Gastrocnemius medialis (tissue), 4 donors: ENCODE data around the gene ACOXL. TPM values are rescaled to one million over a fixed set of nuclear protein-coding genes. Genes with fewer than 3 reads are reported as not detected.

ENCODE experiments used
- ATAC-seq, 2 donors: fragments of 150-250 bp; one replicate each; pipeline ENCODE4 v1.9.1; 2016
- DNase-seq, 2 donors: peaks; one replicate each; pipeline ENCODE4 v3.0.0-alpha.2; 2019
- H3K27ac ChIP-seq, 4 donors: fragments of 200-600 bp; sonication (generic); 1 replicate in 1 of 4; 2 replicates in 3 of 4; pipeline ENCODE4 v1.5.1; 2016 to 2018; ENCODE audit warnings: mild to moderate bottlenecking in 2 of 4, moderate library complexity in 1 of 4
- H3K27me3 ChIP-seq, 3 donors: fragments of 200-600 bp; sonication (generic) in 2 of 3; 1 replicate in 1 of 3; 2 replicates in 2 of 3; pipeline versions ENCODE4 v1.5.1 to v1.6.0; 2016 to 2019; ENCODE audit warnings: mild to moderate bottlenecking in 1 of 3, moderate library complexity in 1 of 3
- H3K36me3 ChIP-seq, 2 donors: fragments of 200-600 bp; sonication (generic) in 1 of 2; one replicate each; pipeline ENCODE4 v1.5.1; 2017 to 2018
- H3K4me1 ChIP-seq, 2 donors: fragments of 200-600 bp; sonication (generic) in 1 of 2; one replicate each; pipeline ENCODE4 v1.5.1; 2016 to 2017; ENCODE audit warnings: mild to moderate bottlenecking in 2 of 2
- H3K4me3 ChIP-seq, 4 donors: fragments of 200-600 bp; sonication (generic) in 3 of 4; 1 replicate in 1 of 4; 2 replicates in 3 of 4; pipeline ENCODE4 v1.5.1; 2016 to 2019; ENCODE audit warnings: mild to moderate bottlenecking in 2 of 4
- H3K9me3 ChIP-seq, 3 donors: fragments of 200-600 bp; sonication (generic) in 2 of 3; 1 replicate in 1 of 3; 2 replicates in 2 of 3; pipeline ENCODE4 v1.5.1; 2016 to 2019
- CTCF ChIP-seq, 5 experiments: fragments of 450-650 bp in 3 of 5; fragments of 200-600 bp in 2 of 5; sonication (generic) in 2 of 5; IDR thresholded peaks in 4 of 5; conservative IDR thresholded peaks in 1 of 5; 1 replicate in 4 of 5; 2 replicates in 1 of 5; pipeline ENCODE4 v1.5.1; 2016 to 2019; ENCODE audit warnings: antibody characterized with exemption in 5 of 5, mild to moderate bottlenecking in 3 of 5, moderate library complexity in 3 of 5
- POLR2A ChIP-seq, 2 donors: fragments of 450-650 bp; IDR thresholded peaks; one replicate each; pipeline ENCODE4 v1.6.1; 2017; ENCODE audit warnings: antibody characterized with exemption in 2 of 2, mild to moderate bottlenecking in 2 of 2, moderate library complexity in 2 of 2
- in situ Hi-C, 4 donors: fragments of 200-750 bp; cut with MboI; loops; one replicate each; pipeline versions ENCODE4 v1.15.0 to v1.8.0; 2017; ENCODE audit warnings: low sequenced_read_pairs in 4 of 4
- intact Hi-C: fragments of 100-400 bp; cut with DNase I; formaldehyde crosslinking; loops from one replicate; pipeline ENCODE4 v1.15.1; 2023; ENCODE audit warnings: low total_unique reads
- total RNA-seq, 4 donors: library from RNA; depleted of rRNA; stranded (reverse); fragments of >200 nt; gene quantifications; one replicate each; pipeline versions ENCODE4 v1.1.0 to v1.2.3, GENCODE V29; 2016

The ACOXL gene
- total RNA-seq, 4 donors from 2014 or later: not detected

DNA sequence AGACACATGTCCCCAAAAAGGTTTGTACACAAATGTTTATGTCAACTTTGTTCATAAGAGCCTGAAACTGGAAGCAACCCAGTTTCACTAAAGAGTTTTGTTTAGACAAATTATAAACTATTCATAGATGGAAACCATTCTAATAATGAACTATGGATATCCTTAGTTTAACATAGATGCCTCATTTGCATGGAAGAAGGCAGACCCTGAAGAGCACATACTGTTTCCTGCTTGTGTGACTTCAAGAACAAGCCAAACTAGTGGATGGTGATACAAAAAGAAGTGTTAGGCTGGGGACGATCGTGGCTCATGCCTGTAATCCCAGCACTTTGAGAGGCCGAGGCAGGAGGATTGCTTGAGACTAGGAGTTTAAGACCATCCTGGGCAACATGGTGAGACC, 48.1 kb downstream of the ACOXL start:
- in situ Hi-C loops: loop anchor here in 1 of 4 donors (25.0 kb wide), 1 partner anchor 932 kb away; no protein-coding TSS in a partner anchor
- no peaks in the 10 kb centered on the region for H3K36me3 ChIP-seq
- no peak for TF ChIP-seq CTCF (IDR thresholded peaks at IDR 0.05 in 4 of 5, conservative IDR thresholded peaks at IDR 0.05 in 1 of 5)
- H3K4me3 ChIP-seq: no peak overlapping the region
- no peak overlapping the region for H3K27ac ChIP-seq
- ATAC-seq (no peak), DNase-seq (no peak)
- H3K27me3 ChIP-seq: no peaks in the 10 kb centered on the region
- intact Hi-C loops: no loop called here
- no peaks in the 10 kb centered on the region for H3K9me3 ChIP-seq
- peaks cover 13 to 14% of the 10 kb centered on the region in 2 donors for H3K4me1 ChIP-seq

- no peak overlapping the region for H3K4me3 ChIP-seq
- ATAC-seq (no peak), DNase-seq (no peak)
- H3K27me3 ChIP-seq: no peaks in the 10 kb centered on the region
- peaks cover 3 to 4% of the 10 kb centered on the region in 2 donors for H3K4me1 ChIP-seq
- TF ChIP-seq CTCF (IDR thresholded peaks at IDR 0.05 in 4 of 5, conservative IDR thresholded peaks at IDR 0.05 in 1 of 5) (no peak), POLR2A (IDR thresholded peaks at IDR 0.05) (no peak)
- no peak overlapping the region for H3K27ac ChIP-seq
- no peaks in the 10 kb centered on the region for H3K9me3 ChIP-seq
- H3K36me3 ChIP-seq: no peaks in the 10 kb centered on the region
- in situ Hi-C loops (loop anchor here in 1 of 4 donors (25.0 kb wide), 1 partner anchor 929 kb away; no protein-coding TSS in a partner anchor), intact Hi-C loops (no loop called here)
Observed at GRCh38 chr2:110783196-110783873, 51.0 kb downstream of the ACOXL start.

DNA sequence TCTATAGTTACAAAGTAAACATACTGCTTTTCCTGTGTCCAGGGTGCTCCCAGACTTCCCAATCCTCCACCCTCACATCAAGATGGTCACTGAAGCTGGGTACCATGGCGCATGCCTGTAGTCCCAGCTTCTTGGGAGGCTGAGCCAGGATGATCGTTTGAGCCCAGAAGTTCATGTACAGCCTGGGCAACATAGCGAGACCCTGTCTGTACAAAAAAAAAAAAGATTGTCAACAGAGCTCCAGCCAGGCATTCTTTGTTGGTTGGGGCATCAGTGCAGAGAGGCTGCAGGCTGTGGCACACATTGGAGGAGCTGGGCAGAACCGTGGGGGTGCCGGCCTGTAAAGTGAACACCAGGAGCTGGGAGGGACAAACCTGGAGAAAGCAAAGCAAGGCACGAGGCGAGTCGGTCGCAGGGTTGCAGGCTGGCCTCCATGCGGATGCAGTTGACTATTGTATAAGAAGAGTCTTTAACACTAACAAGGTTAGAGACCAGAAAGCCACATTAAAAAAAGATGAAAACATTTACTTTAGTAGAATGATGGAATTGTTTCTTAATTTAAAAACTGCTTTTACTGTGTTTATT, 51.8 kb downstream of the ACOXL start:
- Histone ChIP-seq H3K27ac (no peak overlapping the region), H3K9me3 (no peaks in the 10 kb centered on the region), H3K36me3 (no peaks in the 10 kb centered on the region), H3K4me1 (no peaks in the 10 kb centered on the region), H3K27me3 (no peaks in the 10 kb centered on the region), H3K4me3 (no peak overlapping the region)
- intact Hi-C loops (no loop called here), in situ Hi-C loops (loop anchor here in 1 of 4 donors (25.0 kb wide), 1 partner anchor 928 kb away; no protein-coding TSS in a partner anchor)
- DNase-seq (no peak), ATAC-seq (no peak)
- TF ChIP-seq CTCF (IDR thresholded peaks at IDR 0.05 in 4 of 5, conservative IDR thresholded peaks at IDR 0.05 in 1 of 5) (no peak), POLR2A (IDR thresholded peaks at IDR 0.05) (no peak)

DNA sequence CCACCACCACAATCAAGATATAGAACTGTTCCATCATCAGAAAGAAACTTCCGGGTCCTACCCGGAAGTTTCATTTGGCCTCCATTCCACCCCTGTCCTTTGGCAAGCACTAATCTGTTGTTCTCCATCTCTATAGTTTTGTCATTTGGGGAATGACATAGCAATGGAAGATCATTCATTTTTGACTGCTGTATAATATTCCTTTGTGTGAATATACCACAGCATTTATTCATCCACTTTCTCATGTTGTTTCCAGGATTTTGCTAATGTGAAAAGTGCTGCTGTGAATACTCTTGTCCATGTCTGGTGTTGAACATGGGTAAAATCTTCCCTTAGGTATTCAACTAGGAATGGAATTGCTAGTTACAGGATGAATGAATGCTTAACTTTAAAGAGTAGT, 53.1 kb downstream of the ACOXL start:
- H3K27ac ChIP-seq: no peak overlapping the region
- H3K4me3 ChIP-seq: no peak overlapping the region
- H3K4me1 ChIP-seq: no peaks in the 10 kb centered on the region
- in situ Hi-C loops (loop anchor here in 1 of 4 donors (25.0 kb wide), 1 partner anchor 927 kb away; no protein-coding TSS in a partner anchor), intact Hi-C loops (no loop called here)
- ATAC-seq (no peak), DNase-seq (no peak)
- no peaks in the 10 kb centered on the region for H3K36me3 ChIP-seq
- no peaks in the 10 kb centered on the region for H3K9me3 ChIP-seq
- H3K27me3 ChIP-seq: no peaks in the 10 kb centered on the region
- TF ChIP-seq POLR2A (IDR thresholded peaks at IDR 0.05): no peak

GRCh38 chr2:110788976-110789375, 56.6 kb downstream of the ACOXL start:
- Histone ChIP-seq H3K9me3 (no peaks in the 10 kb centered on the region), H3K4me1 (no peaks in the 10 kb centered on the region), H3K36me3 (no peaks in the 10 kb centered on the region), H3K27me3 (no peaks in the 10 kb centered on the region), H3K4me3 (no peak overlapping the region), H3K27ac (no peak overlapping the region)
- TF ChIP-seq CTCF (IDR thresholded peaks at IDR 0.05 in 4 of 5, conservative IDR thresholded peaks at IDR 0.05 in 1 of 5) (no peak), POLR2A (IDR thresholded peaks at IDR 0.05) (no peak)
- in situ Hi-C loops: loop anchor here in 1 of 4 donors (25.0 kb wide), 1 partner anchor 923 kb away; no protein-coding TSS in a partner anchor
- intact Hi-C loops: no loop called here
- ATAC-seq (no peak), DNase-seq (no peak)
